Activated CD4-positive, alpha-beta T cell treated with anti-CD3 and anti-CD28 coated beads, Interleukin-2, amount 10 ng/mL, durations not matched to agents 24 days and 14 days (primary cell): Measurements from ENCODE around the gene ARPP19. TPM values are rescaled to one million over a fixed set of nuclear protein-coding genes. Genes with fewer than 3 reads are reported as not detected.
"Not testable (repeated sequence)": the region's sequence is repeated elsewhere in the genome, so short reads cannot be mapped to it uniquely, and the experiment has no call there.

Experiments
- DNase-seq: peaks from one replicate; pipeline ENCODE4 v3.0.0; 2022
- H3K27ac Mint-ChIP-seq: one replicate; pipeline ENCODE4 v1.8.0; 2022; ENCODE audit warnings: mild to moderate bottlenecking, mixed read lengths
- H3K27me3 Mint-ChIP-seq: one replicate; pipeline ENCODE4 v1.8.0; 2022; ENCODE audit warnings: mixed read lengths
- H3K36me3 Mint-ChIP-seq: one replicate; pipeline ENCODE4 v1.8.0; 2022; ENCODE audit warnings: low read depth, mild to moderate bottlenecking, mixed read lengths
- H3K4me1 Mint-ChIP-seq: one replicate; pipeline ENCODE4 v1.8.0; 2021; ENCODE audit warnings: mixed read lengths
- H3K4me3 Mint-ChIP-seq: one replicate; pipeline ENCODE4 v1.8.0; 2022; ENCODE audit warnings: mild to moderate bottlenecking, moderate library complexity, mixed read lengths
- H3K9me3 Mint-ChIP-seq: one replicate; pipeline ENCODE4 v1.8.0; 2021; ENCODE audit warnings: mixed read lengths
- intact Hi-C: fragments of 100-400 bp; cut with micrococcal nuclease; formaldehyde crosslinking; loops from one replicate; pipeline ENCODE4 v1.15.1; 2023
- total RNA-seq: library from RNA; stranded (reverse); gene quantifications from 2 replicates; pipeline ENCODE4 v1.2.3, GENCODE V29; 2022

Gene ARPP19
- total RNA-seq, 1 donor from 2014 or later = 215 TPM

GRCh38 chr15:52563501-52564060 lies 5.2 kb downstream of the ARPP19 start:
- H3K27ac Mint-ChIP-seq = no peak overlapping the region
- H3K9me3 Mint-ChIP-seq = no peaks in the 10 kb centered on the region
- intact Hi-C loops = no loop called here
- no peaks in the 10 kb centered on the region for H3K27me3 Mint-ChIP-seq
- H3K36me3 Mint-ChIP-seq = peaks cover 16% of the 10 kb centered on the region
- no peak for DNase-seq
- no peak overlapping the region for H3K4me3 Mint-ChIP-seq
- peaks cover 56% of the 10 kb centered on the region for H3K4me1 Mint-ChIP-seq

GRCh38 chr15:52559575-52559974 lies 9.3 kb downstream of the ARPP19 start:
- intact Hi-C loops = loop anchor here (1.0 to 10.0 kb wide), 9 partner anchors 9 to 1792 kb away; partner anchors contain the start of genes ATOSA and SPPL2A
- H3K4me1 Mint-ChIP-seq = peaks cover 54% of the 10 kb centered on the region
- H3K36me3 Mint-ChIP-seq = peaks cover 23% of the 10 kb centered on the region
- peak overlapping the region; percentile 72 for H3K4me3 Mint-ChIP-seq
- H3K27me3 Mint-ChIP-seq = no peaks in the 10 kb centered on the region
- H3K27ac Mint-ChIP-seq = peak overlapping the region; percentile 83
- no peaks in the 10 kb centered on the region for H3K9me3 Mint-ChIP-seq
- DNase-seq = peak; percentile 72

- intact Hi-C loops = loop anchor here (1.0 to 10.0 kb wide), 9 partner anchors 9 to 1792 kb away; partner anchors contain the start of genes ATOSA and SPPL2A
- no peak for DNase-seq
- Mint-ChIP-seq H3K36me3 (peaks cover 27% of the 10 kb centered on the region), H3K4me1 (peaks cover 53% of the 10 kb centered on the region), H3K9me3 (no peaks in the 10 kb centered on the region), H3K27ac (peak overlapping the region; percentile 83), H3K27me3 (no peaks in the 10 kb centered on the region), H3K4me3 (peak overlapping the region; percentile 72)
Observed at GRCh38 chr15:52559022-52559421, 9.8 kb downstream of the ARPP19 start.

- Mint-ChIP-seq H3K27ac (peak overlapping the region; percentile 86), H3K4me3 (peak overlapping the region; percentile 36), H3K9me3 (no peaks in the 10 kb centered on the region), H3K27me3 (no peaks in the 10 kb centered on the region), H3K36me3 (peaks cover 31% of the 10 kb centered on the region), H3K4me1 (peaks cover 54% of the 10 kb centered on the region)
- intact Hi-C loops = loop anchor here (1.0 to 10.0 kb wide), 8 partner anchors 29 to 1791 kb away; partner anchors contain the start of genes ATOSA and SPPL2A
- DNase-seq = peak; percentile 85
Observed at GRCh38 chr15:52558196-52558595, 10.6 kb downstream of the ARPP19 start.

GRCh38 chr15:52557274-52557641 lies 11.6 kb downstream of the ARPP19 start:
- peaks cover 29% of the 10 kb centered on the region for H3K36me3 Mint-ChIP-seq
- no peaks in the 10 kb centered on the region for H3K27me3 Mint-ChIP-seq
- peaks cover 48% of the 10 kb centered on the region for H3K4me1 Mint-ChIP-seq
- no peak for DNase-seq
- H3K27ac Mint-ChIP-seq = no peak overlapping the region
- intact Hi-C loops = loop anchor here (5.0 to 10.0 kb wide), 3 partner anchors 175 to 1790 kb away; partner anchors contain the start of gene SPPL2A
- H3K9me3 Mint-ChIP-seq = no peaks in the 10 kb centered on the region
- no peak overlapping the region for H3K4me3 Mint-ChIP-seq

GRCh38 chr15:52556524-52557273 lies 12.1 kb downstream of the ARPP19 start:
- DNase-seq = peak; percentile 29
- Mint-ChIP-seq H3K27ac (no peak overlapping the region), H3K27me3 (no peaks in the 10 kb centered on the region), H3K4me1 (peaks cover 46% of the 10 kb centered on the region), H3K9me3 (no peaks in the 10 kb centered on the region), H3K4me3 (no peak overlapping the region), H3K36me3 (peaks cover 32% of the 10 kb centered on the region)
- intact Hi-C loops = loop anchor here (5.0 to 10.0 kb wide), 3 partner anchors 174 to 1789 kb away; partner anchors contain the start of gene SPPL2A

GRCh38 chr15:52552303-52552702 lies 16.5 kb downstream of the ARPP19 start:
- Mint-ChIP-seq H3K4me1 (peaks cover 16% of the 10 kb centered on the region), H3K27me3 (no peaks in the 10 kb centered on the region), H3K36me3 (peaks cover 50% of the 10 kb centered on the region), H3K27ac (no peak overlapping the region), H3K4me3 (no peak overlapping the region), H3K9me3 (no peaks in the 10 kb centered on the region)
- DNase-seq = no peak
- intact Hi-C loops = loop anchor here (10.0 kb wide), 1 partner anchor 182 kb away; no protein-coding TSS in a partner anchor

- no peak for DNase-seq
- Mint-ChIP-seq H3K9me3 (no peaks in the 10 kb centered on the region), H3K27ac (no peak overlapping the region), H3K4me1 (peaks cover 13% of the 10 kb centered on the region), H3K4me3 (no peak overlapping the region), H3K36me3 (peaks cover 53% of the 10 kb centered on the region), H3K27me3 (no peaks in the 10 kb centered on the region)
- intact Hi-C loops = loop anchor here (10.0 kb wide), 1 partner anchor 183 kb away; no protein-coding TSS in a partner anchor
Observed at GRCh38 chr15:52551762-52552161, 17.1 kb downstream of the ARPP19 start.

GRCh38 chr15:52551186-52551585 lies 17.6 kb downstream of the ARPP19 start:
- Mint-ChIP-seq H3K4me1 (peaks cover 11% of the 10 kb centered on the region), H3K36me3 (peaks cover 54% of the 10 kb centered on the region)
- not testable (repeated sequence) for H3K27ac Mint-ChIP-seq, H3K4me3 Mint-ChIP-seq, H3K9me3 Mint-ChIP-seq, DNase-seq, H3K27me3 Mint-ChIP-seq
- intact Hi-C loops = loop anchor here (10.0 kb wide), 1 partner anchor 184 kb away; no protein-coding TSS in a partner anchor

- Mint-ChIP-seq H3K4me3 (no peak overlapping the region), H3K9me3 (peaks cover 3% of the 10 kb centered on the region), H3K27me3 (peaks cover 3% of the 10 kb centered on the region), H3K27ac (no peak overlapping the region), H3K36me3 (peaks cover 45% of the 10 kb centered on the region), H3K4me1 (peaks cover 4% of the 10 kb centered on the region)
- no peak for DNase-seq
- intact Hi-C loops = no loop called here
Observed at GRCh38 chr15:52546031-52546751, 22.6 kb downstream of the ARPP19 start.

- intact Hi-C loops = no loop called here
- Mint-ChIP-seq H3K27ac (no peak overlapping the region), H3K36me3 (peaks cover 6% of the 10 kb centered on the region), H3K9me3 (peaks cover 12% of the 10 kb centered on the region), H3K27me3 (peaks cover 3% of the 10 kb centered on the region), H3K4me1 (peaks cover under 1% of the 10 kb centered on the region), H3K4me3 (no peak overlapping the region)
- peak; percentile 33 for DNase-seq
Observed at GRCh38 chr15:52540374-52541012, 28.3 kb downstream of the ARPP19 start.

- intact Hi-C loops = no loop called here
- no peak overlapping the region for H3K4me3 Mint-ChIP-seq
Observed at GRCh38 chr15:52537459-52537858, 31.4 kb downstream of the ARPP19 start.

GRCh38 chr15:52532427-52532826 lies 36.4 kb downstream of the ARPP19 start:
- Mint-ChIP-seq H3K27me3 (peaks cover 14% of the 10 kb centered on the region), H3K36me3 (no peaks in the 10 kb centered on the region), H3K4me1 (peaks cover 28% of the 10 kb centered on the region), H3K4me3 (no peak overlapping the region), H3K27ac (no peak overlapping the region), H3K9me3 (no peaks in the 10 kb centered on the region)
- intact Hi-C loops = no loop called here
- peak; percentile 47 for DNase-seq

More at GRCh38 chr15:52537459-52537858, 31.4 kb downstream of the ARPP19 start:
- Mint-ChIP-seq H3K4me1 (peaks cover 9% of the 10 kb centered on the region), H3K27ac (no peak overlapping the region), H3K9me3 (peaks cover 8% of the 10 kb centered on the region), H3K36me3 (no peaks in the 10 kb centered on the region), H3K27me3 (peaks cover 9% of the 10 kb centered on the region)
- peak; percentile 28 for DNase-seq
